ENCODE results near the gene CDH23.

The CDH23 gene

GRCh38 chr10:71471957-71472365, 75.2 kb downstream of the CDH23 start:
- no peak for DNase-seq

- DNase-seq, result no peak
Observed at GRCh38 chr10:71472466-71472865, 75.7 kb downstream of the CDH23 start.

GRCh38 chr10:71472912-71473311, 76.2 kb downstream of the CDH23 start:
- no peak for DNase-seq

GRCh38 chr10:71473671-71474599, 77.2 kb downstream of the CDH23 start:
- no peak for DNase-seq

- DNase-seq, result no peak
Observed at GRCh38 chr10:71474702-71475242, 78.1 kb downstream of the CDH23 start.

- DNase-seq, result no peak
Observed at GRCh38 chr10:71475243-71475871, 78.6 kb downstream of the CDH23 start.

- DNase-seq, result no peak
Observed at GRCh38 chr10:71476228-71477011, 79.7 kb downstream of the CDH23 start.

- DNase-seq, result no peak
Observed at GRCh38 chr10:71478173-71478572, 81.5 kb downstream of the CDH23 start.

GRCh38 chr10:71478813-71479365, 82.2 kb downstream of the CDH23 start:
- DNase-seq, result no peak

- no peak for DNase-seq
Observed at GRCh38 chr10:71479831-71480230, 83.1 kb downstream of the CDH23 start.

- no peak for DNase-seq
Observed at GRCh38 chr10:71480662-71481061, 83.9 kb downstream of the CDH23 start.

- no peak for DNase-seq
Observed at GRCh38 chr10:71481746-71482410, 85.2 kb downstream of the CDH23 start.

GRCh38 chr10:71482620-71483019, 85.9 kb downstream of the CDH23 start:
- no peak for DNase-seq

GRCh38 chr10:71483135-71483534, 86.4 kb downstream of the CDH23 start:
- DNase-seq, result no peak

GRCh38 chr10:71483885-71484751, 87.4 kb downstream of the CDH23 start:
- no peak for DNase-seq

- DNase-seq, result peak; percentile 70
Observed at GRCh38 chr10:71486484-71487114, 89.9 kb downstream of the CDH23 start.

- DNase-seq, result no peak
Observed at GRCh38 chr10:71487726-71488125, 91.0 kb downstream of the CDH23 start.

- no peak for DNase-seq
Observed at GRCh38 chr10:71489077-71489476, 92.4 kb downstream of the CDH23 start.

- no peak for DNase-seq
Observed at GRCh38 chr10:71492872-71493271, 96.2 kb downstream of the CDH23 start.

- no peak for DNase-seq
Observed at GRCh38 chr10:71493741-71494140, 97.0 kb downstream of the CDH23 start.

GRCh38 chr10:71494476-71494875, 97.8 kb downstream of the CDH23 start:
- DNase-seq, result no peak
